Measurements from ENCODE around the gene NPHP1. TPM values are rescaled to one million over a fixed set of nuclear protein-coding genes. Genes with fewer than 3 reads are reported as not detected.

Gene NPHP1
- polyA plus RNA-seq, 1 donor from 2014 or later: 8.0 TPM

DNA sequence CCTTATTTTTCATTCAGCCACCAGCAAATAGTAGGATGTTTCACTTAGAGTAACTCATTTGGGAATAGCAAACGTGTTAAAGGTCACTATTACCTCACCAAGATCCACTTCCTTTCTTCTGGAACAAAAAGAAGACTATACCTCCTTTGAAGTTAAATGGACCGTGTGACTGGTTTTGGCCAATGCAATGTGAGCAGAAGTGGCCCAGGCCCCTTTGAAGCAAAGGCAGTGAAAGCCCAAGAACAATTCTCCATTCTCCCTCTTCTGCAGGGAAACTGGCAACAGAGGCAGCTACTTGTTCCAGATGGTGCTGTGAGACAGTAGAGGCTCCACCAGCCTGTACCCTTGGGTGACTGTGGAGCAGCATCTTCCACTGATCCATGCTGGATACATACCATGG lies 77.9 kb downstream of the NPHP1 start:
- Histone ChIP-seq H3K9me3 (ENCODE audit: low read length) (no peaks in the 10 kb centered on the region), H3K27ac (ENCODE audit: low read length) (no peak overlapping the region), H4K20me1 (ENCODE audit: insufficient read depth) (no peaks in the 10 kb centered on the region), H3F3A (ENCODE audit: insufficient read depth, low read length, poor library complexity, severe bottlenecking) (no peaks in the 10 kb centered on the region), H2AFZ (ENCODE audit: low read depth, low read length) (no peak overlapping the region), H3K9me2 (ENCODE audit: insufficient read depth, low read length) (no peaks in the 10 kb centered on the region), H3K9ac (ENCODE audit: low read length) (no peak overlapping the region), H3K4me3 (ENCODE audit: low read length) (no peak overlapping the region), H3K79me2 (replicated peaks; ENCODE audit: insufficient read depth, low read length) (no peaks in the 10 kb centered on the region), H3K27me3 (ENCODE audit: insufficient read depth, low read depth, low read length) (no peaks in the 10 kb centered on the region), H3K4me2 (ENCODE audit: low read length) (no peak overlapping the region), H3K36me3 (ENCODE audit: insufficient read depth, low read length) (no peaks in the 10 kb centered on the region)
- TF ChIP-seq MXI1 (conservative IDR thresholded peaks at IDR 0.05; ENCODE audit: poor library complexity, severe bottlenecking) (no peak), TAF1 (IDR thresholded peaks at IDR 0.05; ENCODE audit: low read depth) (no peak), SMC3 (conservative IDR thresholded peaks at IDR 0.05; ENCODE audit: poor library complexity) (no peak), REST (IDR thresholded peaks at IDR 0.05; ENCODE audit: borderline replicate concordance) (no peak), EP300 (conservative IDR thresholded peaks at IDR 0.05; ENCODE audit: poor library complexity, severe bottlenecking) (no peak), RAD21 (conservative IDR thresholded peaks at IDR 0.05) (no peak), EZH2 (IDR thresholded peaks at IDR 0.05; ENCODE audit: borderline replicate concordance, insufficient read depth, low read length, poor library complexity, severe bottlenecking) (no peak), POLR2AphosphoS5 (IDR thresholded peaks at IDR 0.05) (no peak), CTCF (IDR thresholded peaks at IDR 0.05; ENCODE audit: poor library complexity, severe bottlenecking) (no peak)

- Histone ChIP-seq H3K4me2 (ENCODE audit: low read length) (no peak overlapping the region), H3K36me3 (ENCODE audit: insufficient read depth, low read length) (no peaks in the 10 kb centered on the region), H2AFZ (ENCODE audit: low read depth, low read length) (no peak overlapping the region), H3K27me3 (ENCODE audit: insufficient read depth, low read depth, low read length) (no peaks in the 10 kb centered on the region), H3K9me3 (ENCODE audit: low read length) (no peaks in the 10 kb centered on the region), H3K79me2 (replicated peaks; ENCODE audit: insufficient read depth, low read length) (no peaks in the 10 kb centered on the region), H4K20me1 (ENCODE audit: insufficient read depth) (no peaks in the 10 kb centered on the region), H3F3A (ENCODE audit: insufficient read depth, low read length, poor library complexity, severe bottlenecking) (no peaks in the 10 kb centered on the region), H3K9me2 (ENCODE audit: insufficient read depth, low read length) (no peaks in the 10 kb centered on the region), H3K9ac (ENCODE audit: low read length) (no peak overlapping the region), H3K4me3 (ENCODE audit: low read length) (no peak overlapping the region), H3K27ac (ENCODE audit: low read length) (no peak overlapping the region)
- TF ChIP-seq EP300 (conservative IDR thresholded peaks at IDR 0.05; ENCODE audit: poor library complexity, severe bottlenecking) (no peak), RAD21 (conservative IDR thresholded peaks at IDR 0.05) (no peak), CTCF (IDR thresholded peaks at IDR 0.05; ENCODE audit: poor library complexity, severe bottlenecking) (no peak), POLR2AphosphoS5 (IDR thresholded peaks at IDR 0.05) (no peak), EZH2 (IDR thresholded peaks at IDR 0.05; ENCODE audit: borderline replicate concordance, insufficient read depth, low read length, poor library complexity, severe bottlenecking) (no peak), MXI1 (conservative IDR thresholded peaks at IDR 0.05; ENCODE audit: poor library complexity, severe bottlenecking) (no peak), SMC3 (conservative IDR thresholded peaks at IDR 0.05; ENCODE audit: poor library complexity) (no peak), REST (IDR thresholded peaks at IDR 0.05; ENCODE audit: borderline replicate concordance) (no peak), TAF1 (IDR thresholded peaks at IDR 0.05; ENCODE audit: low read depth) (no peak)
Observed at GRCh38 chr2:110126086-110126773, 78.6 kb downstream of the NPHP1 start.
